Caco-2 (cell line): Measurements from ENCODE around the gene NPFFR1. TPM values are rescaled to one million over a fixed set of nuclear protein-coding genes. Genes with fewer than 3 reads are reported as not detected.
A peak's percentile ranks its signal among the peaks of the same experiment; 100 is the strongest.

ENCODE experiments used
- BruUV-seq: library from RNA; stranded (reverse); fragments of 400-500 nt; replicated peaks from 2 replicates; lab custom pipeline; 2021; lab: Mats Ljungman, UMichigan
- CTCF ChIA-PET: fragments of 300-600 bp; sonication (Branson Sonifier 250); formaldehyde crosslinking; loops from one replicate; lab custom pipeline; 2022; ENCODE audit warnings: antibody characterized with exemption; lab: Charles Lee
- POLR2A ChIA-PET: fragments of 300-600 bp; sonication (Branson Sonifier 250); formaldehyde crosslinking; loops from one replicate; lab custom pipeline; 2022; ENCODE audit warnings: antibody characterized with exemption; lab: Charles Lee
- DNase-seq, 2 experiments: peaks; one replicate each; pipeline versions ENCODE4 v3.0.0 to v3.0.0-alpha.2; 2020 to 2022
- H3K27me3 ChIP-seq: replicated peaks from 2 replicates; pipeline ENCODE4 v1.6.0; 2011; ENCODE audit warnings: low read length; ENCODE audit not compliant: control insufficient read depth, insufficient read depth
- H3K36me3 ChIP-seq: 2 replicates; pipeline ENCODE4 v1.5.1; 2011; ENCODE audit warnings: low read length; ENCODE audit not compliant: control insufficient read depth, insufficient read depth
- H3K4me1 ChIP-seq: fragments of 250-450 bp; sonication (Bioruptor Pico); 2 replicates; pipeline ENCODE4 v1.5.1; 2020; ENCODE audit warnings: mild to moderate bottlenecking
- H3K4me3 ChIP-seq: 2 replicates; pipeline ENCODE4 v1.5.1; 2011; ENCODE audit warnings: low read depth, mild to moderate bottlenecking, control low read depth, low read length
- H3K9me3 ChIP-seq: fragments of 250-450 bp; sonication (Bioruptor Pico); 2 replicates; pipeline ENCODE4 v1.5.1; 2020; ENCODE audit warnings: mild to moderate bottlenecking, moderate library complexity
- H3K27ac Mint-ChIP-seq: one replicate; pipeline ENCODE4 v1.8.0; 2022; ENCODE audit warnings: mixed read lengths; ENCODE audit not compliant: unreplicated experiment
- H3K27me3 Mint-ChIP-seq: one replicate; pipeline ENCODE4 v1.8.0; 2022; ENCODE audit warnings: mixed read lengths; ENCODE audit not compliant: insufficient read depth, unreplicated experiment
- H3K36me3 Mint-ChIP-seq: one replicate; pipeline ENCODE4 v1.8.0; 2022; ENCODE audit warnings: mild to moderate bottlenecking, mixed read lengths; ENCODE audit not compliant: insufficient read depth, unreplicated experiment
- H3K4me1 Mint-ChIP-seq: one replicate; pipeline ENCODE4 v1.8.0; 2022; ENCODE audit warnings: low read depth, mixed read lengths; ENCODE audit not compliant: unreplicated experiment
- H3K4me3 Mint-ChIP-seq: one replicate; pipeline ENCODE4 v1.8.0; 2022; ENCODE audit warnings: mild to moderate bottlenecking, moderate library complexity, mixed read lengths; ENCODE audit not compliant: unreplicated experiment
- H3K9me3 Mint-ChIP-seq: one replicate; pipeline ENCODE4 v1.8.0; 2022; ENCODE audit warnings: mixed read lengths; ENCODE audit not compliant: unreplicated experiment
- intact Hi-C: fragments of 100-400 bp; cut with micrococcal nuclease; formaldehyde crosslinking; loops from one replicate; pipeline ENCODE4 v1.10.0; 2022; ENCODE audit not compliant: unreplicated experiment
- total RNA-seq: library from RNA; stranded (reverse); gene quantifications from 2 replicates; pipeline ENCODE4 v1.2.3, GENCODE V29; 2022
- TF ChIP-seq, protein P1 (sequence below), 2 experiments: fragments of 200-600 bp in 1 of 2; IDR thresholded peaks; 1 replicate in 1 of 2; 2 replicates in 1 of 2; pipeline versions ENCODE4 v1.5.1 to v1.8.0; 2011 to 2022; ENCODE audit warnings: antibody characterized with exemption in 1 of 2, control low read depth in 1 of 2, inconsistent platforms in 1 of 2, low read depth in 1 of 2, low read length in 1 of 2, mild to moderate bottlenecking in 1 of 2, moderate library complexity in 1 of 2; ENCODE audit not compliant: insufficient read depth in 1 of 2, severe bottlenecking in 1 of 2, unreplicated experiment in 1 of 2

The NPFFR1 gene
- total RNA-seq, 1 experiment from 2014 or later = not detected

GRCh38 chr10:70270952-70271351, 12.9 kb downstream of the NPFFR1 start:
- Mint-ChIP-seq H3K9me3 (no peaks in the 10 kb centered on the region), H3K27me3 (no peaks in the 10 kb centered on the region), H3K4me3 (no peak overlapping the region), H3K4me1 (peaks cover 6% of the 10 kb centered on the region), H3K27ac (no peak overlapping the region), H3K36me3 (no peaks in the 10 kb centered on the region)
- Histone ChIP-seq H3K27me3 (no peaks in the 10 kb centered on the region; the same call in none of the 2 replicates), H3K36me3 (no peaks in the 10 kb centered on the region), H3K9me3 (peaks cover 2% of the 10 kb centered on the region; the same call in 1 of the 2 replicates), H3K4me1 (no peaks in the 10 kb centered on the region; the same call in 1 of the 2 replicates), H3K4me3 (no peak overlapping the region)
- intact Hi-C loops = no loop called here
- ChIA-PET POLR2A (no interaction called here), CTCF (no interaction called here)
- DNase-seq = no peak
- no TSS peak for BruUV-seq
- TF ChIP-seq, protein P1, sequence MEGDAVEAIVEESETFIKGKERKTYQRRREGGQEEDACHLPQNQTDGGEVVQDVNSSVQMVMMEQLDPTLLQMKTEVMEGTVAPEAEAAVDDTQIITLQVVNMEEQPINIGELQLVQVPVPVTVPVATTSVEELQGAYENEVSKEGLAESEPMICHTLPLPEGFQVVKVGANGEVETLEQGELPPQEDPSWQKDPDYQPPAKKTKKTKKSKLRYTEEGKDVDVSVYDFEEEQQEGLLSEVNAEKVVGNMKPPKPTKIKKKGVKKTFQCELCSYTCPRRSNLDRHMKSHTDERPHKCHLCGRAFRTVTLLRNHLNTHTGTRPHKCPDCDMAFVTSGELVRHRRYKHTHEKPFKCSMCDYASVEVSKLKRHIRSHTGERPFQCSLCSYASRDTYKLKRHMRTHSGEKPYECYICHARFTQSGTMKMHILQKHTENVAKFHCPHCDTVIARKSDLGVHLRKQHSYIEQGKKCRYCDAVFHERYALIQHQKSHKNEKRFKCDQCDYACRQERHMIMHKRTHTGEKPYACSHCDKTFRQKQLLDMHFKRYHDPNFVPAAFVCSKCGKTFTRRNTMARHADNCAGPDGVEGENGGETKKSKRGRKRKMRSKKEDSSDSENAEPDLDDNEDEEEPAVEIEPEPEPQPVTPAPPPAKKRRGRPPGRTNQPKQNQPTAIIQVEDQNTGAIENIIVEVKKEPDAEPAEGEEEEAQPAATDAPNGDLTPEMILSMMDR (IDR thresholded peaks at IDR 0.05; ENCODE audit: insufficient read depth in 1 of 2, low read depth in 1 of 2, low read length in 1 of 2, severe bottlenecking in 1 of 2, unreplicated experiment in 1 of 2) = no peak

GRCh38 chr10:70269741-70270140, 14.1 kb downstream of the NPFFR1 start:
- Histone ChIP-seq H3K4me1 (no peaks in the 10 kb centered on the region; the same call in 1 of the 2 replicates), H3K27me3 (no peaks in the 10 kb centered on the region; the same call in none of the 2 replicates), H3K4me3 (no peak overlapping the region), H3K9me3 (no peaks in the 10 kb centered on the region), H3K36me3 (no peaks in the 10 kb centered on the region)
- Mint-ChIP-seq H3K27ac (no peak overlapping the region), H3K4me3 (no peak overlapping the region), H3K9me3 (no peaks in the 10 kb centered on the region), H3K27me3 (no peaks in the 10 kb centered on the region), H3K4me1 (peaks cover 6% of the 10 kb centered on the region), H3K36me3 (no peaks in the 10 kb centered on the region)
- no TSS peak for BruUV-seq
- no peak for DNase-seq
- TF ChIP-seq, protein P1 (IDR thresholded peaks at IDR 0.05; ENCODE audit: insufficient read depth in 1 of 2, low read depth in 1 of 2, low read length in 1 of 2, severe bottlenecking in 1 of 2, unreplicated experiment in 1 of 2) = no peak
- ChIA-PET CTCF (interaction anchor here (1.0 to 1.4 kb wide), 3 partner anchors 11 to 95 kb away, joined by 3 to 8 read pairs (median 3); no protein-coding TSS in a partner anchor), POLR2A (no interaction called here)
- intact Hi-C loops = no loop called here

DNA sequence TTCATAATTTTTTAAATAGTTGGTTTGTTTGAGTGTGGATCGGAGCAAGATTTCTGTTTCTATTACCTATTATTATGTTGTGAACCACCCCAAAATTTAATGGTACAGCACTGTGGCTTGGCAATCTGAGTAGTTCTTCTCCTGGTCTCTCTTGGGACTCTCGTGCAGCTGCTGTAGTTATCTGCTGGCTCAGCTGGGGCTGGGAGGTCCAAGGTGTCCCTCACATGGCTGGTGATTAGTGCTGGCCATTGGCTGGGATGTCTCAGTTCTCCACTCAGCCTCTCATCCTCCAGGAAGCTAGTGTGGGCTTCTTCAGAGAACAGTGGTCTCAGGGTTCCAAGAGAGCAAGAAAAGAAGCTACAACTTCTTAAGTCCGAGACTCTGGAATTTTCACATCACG, 15.4 kb downstream of the NPFFR1 start:
- H3K9me3 Mint-ChIP-seq = no peaks in the 10 kb centered on the region
- TF ChIP-seq, protein P1 (IDR thresholded peaks at IDR 0.05; ENCODE audit: insufficient read depth in 1 of 2, low read depth in 1 of 2, low read length in 1 of 2, severe bottlenecking in 1 of 2, unreplicated experiment in 1 of 2) = no peak
- Histone ChIP-seq H3K9me3 (no peaks in the 10 kb centered on the region), H3K4me1 (no peaks in the 10 kb centered on the region; the same call in 1 of the 2 replicates), H3K36me3 (no peaks in the 10 kb centered on the region), H3K27me3 (no peaks in the 10 kb centered on the region; the same call in 1 of the 2 replicates), H3K4me3 (no peak overlapping the region)
- no peaks in the 10 kb centered on the region for H3K27me3 Mint-ChIP-seq
- intact Hi-C loops = no loop called here
- BruUV-seq = no TSS peak
- ChIA-PET POLR2A (no interaction called here), CTCF (interaction anchor here (1.3 to 1.4 kb wide), 3 partner anchors 13 to 96 kb away, joined by 3 to 17 read pairs (median 8); no protein-coding TSS in a partner anchor)
- H3K4me1 Mint-ChIP-seq = peaks cover 6% of the 10 kb centered on the region
- H3K4me3 Mint-ChIP-seq = no peak overlapping the region
- H3K36me3 Mint-ChIP-seq = no peaks in the 10 kb centered on the region
- H3K27ac Mint-ChIP-seq = no peak overlapping the region
- DNase-seq = peak in 1 of 2 experiments; percentile 11
